Transverse colon (tissue), 4 donors: ENCODE results near the gene GFPT1. TPM values are rescaled to one million over a fixed set of nuclear protein-coding genes. Genes with fewer than 3 reads are reported as not detected.

Experiments
- DNase-seq: peaks from one replicate; pipeline ENCODE4 v3.0.0-alpha.2; 2019
- H3K27ac ChIP-seq, 4 donors: fragments of 200-600 bp; sonication (generic); 2 replicates each; pipeline ENCODE4 v1.5.1; 2016 to 2018; ENCODE audit warnings: inconsistent platforms in 4 of 4
- H3K27me3 ChIP-seq: fragments of 200-600 bp; sonication (generic); 2 replicates; pipeline ENCODE4 v1.5.1; 2017; ENCODE audit warnings: inconsistent platforms
- H3K36me3 ChIP-seq, 4 donors: fragments of 200-600 bp; sonication (generic); 2 replicates each; pipeline ENCODE4 v1.5.1; 2017 to 2019; ENCODE audit warnings: inconsistent platforms in 4 of 4
- H3K4me1 ChIP-seq, 4 donors: fragments of 200-600 bp; sonication (generic); 2 replicates each; pipeline ENCODE4 v1.5.1; 2017 to 2020; ENCODE audit warnings: inconsistent platforms in 4 of 4
- H3K4me3 ChIP-seq, 4 donors: fragments of 200-600 bp; sonication (generic); 1 replicate in 1 of 4; 2 replicates in 3 of 4; pipeline versions ENCODE4 v1.5.1 to v1.6.1; 2017 to 2019; ENCODE audit warnings: inconsistent platforms in 4 of 4
- H3K9me3 ChIP-seq, 2 donors: fragments of 200-600 bp; sonication (generic); 2 replicates each; pipeline ENCODE4 v1.5.1; 2017 to 2019; ENCODE audit warnings: inconsistent platforms in 2 of 2
- CTCF ChIP-seq, 5 experiments: fragments of 200-600 bp in 3 of 5; fragments of 450-650 bp in 2 of 5; sonication (generic) in 3 of 5; IDR thresholded peaks; 1 replicate in 2 of 5; 2 replicates in 3 of 5; pipeline ENCODE4 v1.5.1; 2016 to 2017; ENCODE audit warnings: antibody characterized with exemption in 5 of 5, inconsistent platforms in 3 of 5, mild to moderate bottlenecking in 2 of 5, moderate library complexity in 1 of 5
- EP300 ChIP-seq: sonication (generic); formaldehyde crosslinking; IDR thresholded peaks from one replicate; pipeline ENCODE4 v1.6.1; 2017; ENCODE audit warnings: antibody characterized with exemption, low read depth
- POLR2A ChIP-seq: fragments of 450-650 bp; IDR thresholded peaks from one replicate; pipeline ENCODE4 v1.6.1; 2016; ENCODE audit warnings: antibody characterized with exemption, mild to moderate bottlenecking, moderate library complexity
- POLR2AphosphoS5 ChIP-seq, 3 donors: sonication (generic); formaldehyde crosslinking; IDR thresholded peaks; one replicate each; pipeline ENCODE4 v1.6.1; 2016; ENCODE audit warnings: antibody characterized with exemption in 3 of 3
- WGBS, 2 donors: methylation state at CpG; one replicate each; pipeline ENCODE4 v1.1.5; 2018; ENCODE audit warnings: low coverage in 1 of 2; 5-methylcytosine and 5-hydroxymethylcytosine counted together
- in situ Hi-C, 4 donors: fragments of 200-750 bp; cut with MboI; loops; one replicate each; pipeline versions ENCODE4 v1.15.0 to v1.15.1; 2017; ENCODE audit warnings: low sequenced_read_pairs in 3 of 4, low pct_ligation_motif_present in 1 of 4, low pct_unique_long_range_greater_than_20kb in 1 of 4
- intact Hi-C: fragments of 100-400 bp; cut with DNase I; formaldehyde crosslinking; loops from one replicate; pipeline ENCODE4 v1.15.1; 2023; ENCODE audit warnings: low total_unique reads
- small RNA-seq, 4 donors: library from RNA; depleted of rRNA; stranded (forward); fragments of <200 nt; gene quantifications; one replicate each; pipeline ENCODE3, GENCODE V24; 2016
- total RNA-seq, 4 donors: library from RNA; depleted of rRNA; stranded (reverse); fragments of >200 nt; gene quantifications; one replicate each; pipeline ENCODE4 v1.1.0, GENCODE V29; 2016

Gene GFPT1
- total RNA-seq, 4 donors from 2014 or later: 28.4 to 108 (median 46.9) TPM

GRCh38 chr2:69278366-69278765, 108.7 kb downstream of the GFPT1 start:
- intact Hi-C loops: no loop called here
- Histone ChIP-seq H3K27me3 (no peaks in the 10 kb centered on the region), H3K4me1 (no peaks in the 10 kb centered on the region), H3K36me3 (no peaks in the 10 kb centered on the region), H3K4me3 (no peak overlapping the region), H3K27ac (no peak overlapping the region), H3K9me3 (no peaks in the 10 kb centered on the region)
- TF ChIP-seq CTCF (IDR thresholded peaks at IDR 0.05) (no peak), POLR2AphosphoS5 (IDR thresholded peaks at IDR 0.05) (no peak), EP300 (no peak), POLR2A (no peak)
- WGBS, 2 donors: 57 to 61% methylated on average over 4 to 5 of the region's 5 CpGs
- no peak for DNase-seq
- in situ Hi-C loops: no loop called here

DNA sequence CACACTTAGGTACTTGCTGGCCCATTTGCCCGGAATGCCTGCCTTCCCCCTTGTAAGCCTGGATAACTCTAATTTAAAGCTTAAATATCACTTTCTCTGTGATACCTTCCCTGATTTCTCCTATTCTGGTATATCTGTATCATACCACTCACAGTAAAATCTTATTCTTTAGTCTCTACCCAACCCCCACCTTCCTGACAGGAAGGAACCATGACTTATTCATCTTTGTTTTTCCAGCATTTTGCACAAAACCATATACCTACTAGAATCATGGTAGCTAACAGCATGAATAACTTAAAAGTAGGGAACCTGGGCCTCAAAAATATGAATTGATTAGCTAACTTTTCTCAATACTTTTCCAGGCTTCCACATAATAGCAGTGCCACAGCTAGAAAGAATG, 111.5 kb downstream of the GFPT1 start:
- DNase-seq: no peak
- in situ Hi-C loops (no loop called here), intact Hi-C loops (no loop called here)
- H3K4me3 ChIP-seq: no peak overlapping the region
- WGBS, 2 donors: 83 to 88% methylated on average over 1 of the region's 1 CpG
- TF ChIP-seq POLR2AphosphoS5 (IDR thresholded peaks at IDR 0.05) (no peak), EP300 (no peak), CTCF (IDR thresholded peaks at IDR 0.05) (no peak), POLR2A (no peak)
- no peaks in the 10 kb centered on the region for H3K27me3 ChIP-seq
- H3K36me3 ChIP-seq: no peaks in the 10 kb centered on the region
- H3K4me1 ChIP-seq: peaks cover 0 to 5% (median 0%) of the 10 kb centered on the region in 4 donors
- H3K9me3 ChIP-seq: no peaks in the 10 kb centered on the region
- no peak overlapping the region for H3K27ac ChIP-seq

- Histone ChIP-seq H3K4me1 (peaks cover 0 to 5% (median 0%) of the 10 kb centered on the region in 4 donors), H3K27ac (no peak overlapping the region), H3K9me3 (no peaks in the 10 kb centered on the region), H3K27me3 (no peaks in the 10 kb centered on the region), H3K4me3 (no peak overlapping the region), H3K36me3 (no peaks in the 10 kb centered on the region)
- no peak for TF ChIP-seq POLR2A
- no peak for TF ChIP-seq CTCF (IDR thresholded peaks at IDR 0.05)
- TF ChIP-seq POLR2AphosphoS5 (IDR thresholded peaks at IDR 0.05): no peak
- TF ChIP-seq EP300: no peak
- DNase-seq: no peak
- 70 to 80% methylated on average over 1 to 9 of the region's 9 CpGs for WGBS, 2 donors
- in situ Hi-C loops (no loop called here), intact Hi-C loops (no loop called here)
Observed at GRCh38 chr2:69272803-69273471, 114.1 kb downstream of the GFPT1 start.

DNA sequence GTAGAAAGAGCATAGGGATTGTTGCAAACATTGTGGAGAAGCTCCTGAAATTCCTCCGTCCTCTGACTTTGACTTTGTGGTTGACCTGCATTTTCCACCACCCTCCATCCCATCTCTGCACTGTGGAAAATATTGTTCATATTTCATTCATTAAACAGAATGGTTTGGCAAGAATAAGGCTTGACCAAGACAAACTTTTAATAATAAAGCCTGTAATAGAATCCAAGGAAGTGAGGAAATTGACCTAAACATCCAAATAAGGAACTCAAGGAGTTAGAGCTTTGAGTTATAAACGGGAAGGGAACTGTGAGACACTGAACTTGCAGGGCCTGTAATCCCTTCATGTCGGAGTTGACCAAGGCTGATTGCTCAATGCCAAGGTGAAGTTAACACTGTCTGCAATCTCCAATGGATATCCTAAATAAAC, 115.2 kb downstream of the GFPT1 start:
- no peak for DNase-seq
- in situ Hi-C loops: no loop called here
- no peak for TF ChIP-seq CTCF (IDR thresholded peaks at IDR 0.05)
- no peak for TF ChIP-seq POLR2A
- TF ChIP-seq POLR2AphosphoS5 (IDR thresholded peaks at IDR 0.05): no peak
- no peak for TF ChIP-seq EP300
- Histone ChIP-seq H3K4me3 (no peak overlapping the region), H3K27me3 (no peaks in the 10 kb centered on the region), H3K9me3 (no peaks in the 10 kb centered on the region), H3K4me1 (peaks cover 0 to 5% (median 0%) of the 10 kb centered on the region in 4 donors), H3K27ac (no peak overlapping the region), H3K36me3 (no peaks in the 10 kb centered on the region)
- WGBS, 2 donors: 40 to 60% methylated on average over 3 of the region's 3 CpGs
- intact Hi-C loops: no loop called here

Small RNA genes within 50 kb of the gene (small RNA-seq; reads per million reads assigned to genes)
- gene RF00019: 0 reads per million in 4 donors

Other genes starting within 250 kb of the GFPT1 start
- gene NFU1, start 50.2 kb upstream of the GFPT1 start, total RNA-seq: 10 to 100 TPM in 3 of 4 donors, 1 to 10 TPM in 1; 6.7 to 84.8 (median 45.0) TPM